Epithelial cell of esophagus (primary cell): ENCODE measurements around the gene PPME1.
"Not testable (repeated sequence)": the region's sequence is repeated elsewhere in the genome, so short reads cannot be mapped to it uniquely, and the experiment has no call there.

Experiments used
- DNase-seq: peaks from one replicate; pipeline ENCODE4 v3.0.0; 2010; ENCODE audit warnings: low read depth
- H3K4me3 ChIP-seq: 2 replicates; pipeline ENCODE4 v1.5.1; 2011; ENCODE audit warnings: mild to moderate bottlenecking, low read length, control low read depth
- TF ChIP-seq, protein P1 (sequence below): IDR thresholded peaks from 2 replicates; pipeline ENCODE4 v1.5.1; 2011; ENCODE audit warnings: low read depth, mild to moderate bottlenecking, low read length, control low read depth, inconsistent platforms; ENCODE audit not compliant: insufficient read depth; ENCODE audit errors: missing control alignments

The PPME1 gene, protein sequence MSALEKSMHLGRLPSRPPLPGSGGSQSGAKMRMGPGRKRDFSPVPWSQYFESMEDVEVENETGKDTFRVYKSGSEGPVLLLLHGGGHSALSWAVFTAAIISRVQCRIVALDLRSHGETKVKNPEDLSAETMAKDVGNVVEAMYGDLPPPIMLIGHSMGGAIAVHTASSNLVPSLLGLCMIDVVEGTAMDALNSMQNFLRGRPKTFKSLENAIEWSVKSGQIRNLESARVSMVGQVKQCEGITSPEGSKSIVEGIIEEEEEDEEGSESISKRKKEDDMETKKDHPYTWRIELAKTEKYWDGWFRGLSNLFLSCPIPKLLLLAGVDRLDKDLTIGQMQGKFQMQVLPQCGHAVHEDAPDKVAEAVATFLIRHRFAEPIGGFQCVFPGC

DNA sequence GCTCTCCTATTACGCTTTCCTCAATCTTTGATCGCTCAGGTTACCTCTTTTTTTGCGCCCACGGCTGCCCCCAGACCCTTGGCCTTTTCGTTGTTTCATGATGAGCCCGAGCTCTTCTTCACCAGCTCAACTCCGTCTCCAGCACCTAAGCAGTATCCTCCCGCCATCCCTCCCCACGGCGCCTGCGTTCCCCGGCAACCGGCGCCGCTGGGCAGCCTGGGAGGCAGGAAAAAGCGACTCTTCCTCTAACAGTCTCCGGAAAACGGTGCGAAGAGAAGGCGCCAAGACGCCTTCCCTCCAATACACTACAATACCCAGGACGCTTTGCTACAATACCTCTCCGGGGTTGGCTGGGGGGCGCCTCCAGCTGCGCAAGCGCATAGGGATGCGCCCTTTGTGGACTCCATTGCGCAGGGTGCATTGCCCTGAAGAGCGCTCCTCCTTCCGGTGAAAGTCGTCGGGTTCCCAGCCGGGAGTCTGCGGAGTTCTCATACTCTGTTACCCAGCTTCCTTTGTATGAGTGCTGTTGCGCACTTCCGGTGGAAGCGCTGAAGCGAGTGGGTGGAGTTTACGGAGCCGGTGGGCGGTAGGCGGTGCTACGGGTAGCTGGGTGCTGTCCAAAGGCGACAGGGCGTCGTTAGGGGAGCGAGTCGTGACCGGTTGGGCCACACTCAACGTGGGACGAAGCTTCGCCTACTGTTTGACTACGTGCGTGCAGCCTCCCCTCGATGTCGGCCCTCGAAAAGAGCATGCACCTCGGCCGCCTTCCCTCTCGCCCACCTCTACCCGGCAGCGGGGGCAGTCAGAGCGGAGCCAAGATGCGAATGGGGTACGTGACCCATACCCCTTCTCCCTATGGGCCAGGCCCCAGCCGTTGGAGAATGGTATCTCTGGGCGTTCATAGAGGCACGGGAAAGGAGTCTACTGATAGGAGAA, at the start of gene PPME1, which contains the start of gene C2CD3:
TSS of gene PPME1 (plus strand) at position 596 of the 936 bp plus-strand sequence. CDS start at position 729, 133 bp downstream.
TSS of gene C2CD3 (minus strand) at position 309 of the 936 bp plus-strand sequence. CDS start at position 99, 210 bp downstream.
- TF ChIP-seq, protein P1, sequence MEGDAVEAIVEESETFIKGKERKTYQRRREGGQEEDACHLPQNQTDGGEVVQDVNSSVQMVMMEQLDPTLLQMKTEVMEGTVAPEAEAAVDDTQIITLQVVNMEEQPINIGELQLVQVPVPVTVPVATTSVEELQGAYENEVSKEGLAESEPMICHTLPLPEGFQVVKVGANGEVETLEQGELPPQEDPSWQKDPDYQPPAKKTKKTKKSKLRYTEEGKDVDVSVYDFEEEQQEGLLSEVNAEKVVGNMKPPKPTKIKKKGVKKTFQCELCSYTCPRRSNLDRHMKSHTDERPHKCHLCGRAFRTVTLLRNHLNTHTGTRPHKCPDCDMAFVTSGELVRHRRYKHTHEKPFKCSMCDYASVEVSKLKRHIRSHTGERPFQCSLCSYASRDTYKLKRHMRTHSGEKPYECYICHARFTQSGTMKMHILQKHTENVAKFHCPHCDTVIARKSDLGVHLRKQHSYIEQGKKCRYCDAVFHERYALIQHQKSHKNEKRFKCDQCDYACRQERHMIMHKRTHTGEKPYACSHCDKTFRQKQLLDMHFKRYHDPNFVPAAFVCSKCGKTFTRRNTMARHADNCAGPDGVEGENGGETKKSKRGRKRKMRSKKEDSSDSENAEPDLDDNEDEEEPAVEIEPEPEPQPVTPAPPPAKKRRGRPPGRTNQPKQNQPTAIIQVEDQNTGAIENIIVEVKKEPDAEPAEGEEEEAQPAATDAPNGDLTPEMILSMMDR: peak; percentile 36
- H3K4me3 ChIP-seq: peak within 1 kb of the TSS; percentile 89
- peak; percentile 100 for DNase-seq

DNA sequence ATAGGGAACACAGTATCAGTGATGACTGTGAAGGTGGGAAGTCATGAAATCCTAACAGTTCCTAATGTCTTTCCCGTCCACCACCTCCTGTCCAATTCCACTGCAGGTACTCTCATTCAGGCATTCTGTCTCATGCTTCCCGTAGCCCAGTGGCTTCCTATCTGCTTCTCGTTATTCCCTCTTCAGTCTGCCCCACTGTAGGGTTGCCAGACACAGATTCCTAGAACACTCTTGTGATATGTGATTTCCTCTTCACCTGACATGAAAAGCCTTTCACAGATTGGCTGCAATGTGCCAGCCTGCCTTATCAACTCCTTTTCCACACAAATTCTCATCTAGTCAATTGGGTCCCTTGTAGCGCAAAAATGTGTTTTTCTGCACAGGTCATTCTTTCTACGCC, 49.3 kb upstream of the PPME1 start:
- TF ChIP-seq, protein P1: no peak
- DNase-seq: no peak
- H3K4me3 ChIP-seq: no peak overlapping the region

DNA sequence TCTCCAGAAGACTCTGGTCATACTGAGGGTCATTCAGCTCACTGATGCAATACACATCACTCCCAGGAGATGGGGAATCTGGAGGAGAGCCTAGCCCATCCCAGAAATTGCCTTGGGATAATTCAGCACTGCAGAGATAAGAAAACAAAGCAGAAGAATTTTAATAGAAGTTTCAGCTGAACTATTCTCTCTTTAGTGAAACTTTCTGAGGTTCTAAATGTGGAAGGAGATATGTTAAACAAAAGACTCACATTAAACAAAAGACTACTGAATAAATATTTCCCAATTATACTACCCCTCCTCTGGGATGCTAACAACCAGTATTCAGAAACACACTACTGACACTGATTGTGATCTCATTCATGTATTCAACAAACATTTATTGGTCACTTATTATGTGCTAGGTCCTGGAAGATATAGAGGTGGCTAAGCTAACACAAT, 48.1 kb upstream of the PPME1 start:
- DNase-seq: no peak
- no peak overlapping the region for H3K4me3 ChIP-seq
- TF ChIP-seq, protein P1: no peak

DNA sequence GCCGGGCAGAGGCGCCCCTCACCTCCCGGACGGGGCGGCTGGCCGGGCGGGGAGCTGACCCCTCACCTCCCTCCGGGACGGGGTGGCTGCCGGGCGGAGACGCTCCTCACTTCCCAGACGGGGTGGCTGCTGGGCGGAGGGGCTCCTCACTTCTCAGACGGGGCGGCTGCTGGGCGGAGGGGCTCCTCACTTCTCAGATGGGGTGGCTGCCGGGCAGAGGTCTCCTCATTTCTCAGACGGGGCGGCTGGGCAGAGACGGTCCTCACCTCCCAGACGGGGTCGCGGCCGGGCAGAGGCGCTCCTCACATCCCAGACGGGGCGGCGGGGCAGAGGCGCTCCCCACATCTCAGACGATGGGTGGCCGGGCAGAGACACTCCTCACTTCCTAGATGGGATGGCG, 42.0 kb upstream of the PPME1 start:
- H3K4me3 ChIP-seq, DNase-seq: not testable (repeated sequence)

DNA sequence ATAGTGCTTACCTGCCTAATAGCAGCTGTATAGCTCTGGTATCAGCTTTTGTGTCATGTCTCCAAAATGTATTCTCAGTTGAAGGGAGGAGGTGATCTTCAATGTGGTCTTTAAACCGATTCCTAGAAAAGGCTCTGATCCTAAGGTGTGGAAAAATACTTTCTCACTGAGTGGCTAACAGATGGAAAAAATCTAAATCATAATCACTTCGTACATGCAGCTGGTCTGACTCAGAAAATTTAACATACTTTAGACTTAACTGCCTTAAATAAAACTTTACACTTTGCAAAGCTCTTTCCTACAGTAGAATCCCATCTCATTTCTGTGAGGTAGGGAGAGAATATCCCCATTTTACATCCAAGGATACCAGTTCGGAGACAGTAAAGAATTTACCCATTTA, 38.3 kb upstream of the PPME1 start:
- no peak for DNase-seq
- TF ChIP-seq, protein P1: no peak
- no peak overlapping the region for H3K4me3 ChIP-seq

DNA sequence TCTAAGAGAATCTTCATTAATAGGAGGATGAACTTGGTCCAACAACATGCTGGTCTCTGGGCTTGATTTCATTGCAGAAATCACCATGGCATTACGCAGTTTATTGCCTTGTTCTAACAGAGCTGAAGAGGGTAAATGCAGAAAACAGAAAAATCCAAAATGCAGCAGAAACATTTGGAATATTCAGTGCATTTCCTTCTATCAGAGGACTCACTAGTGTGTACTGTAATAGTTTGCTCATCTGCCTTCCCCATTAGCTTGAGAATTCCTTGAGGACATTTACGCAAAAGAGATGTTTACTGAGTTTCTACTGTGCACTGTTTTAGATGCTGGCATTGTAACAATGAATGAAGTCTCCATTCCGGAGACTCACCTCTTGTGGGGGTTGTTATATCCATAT, 37.7 kb upstream of the PPME1 start:
- no peak overlapping the region for H3K4me3 ChIP-seq
- TF ChIP-seq, protein P1: no peak
- no peak for DNase-seq

DNA sequence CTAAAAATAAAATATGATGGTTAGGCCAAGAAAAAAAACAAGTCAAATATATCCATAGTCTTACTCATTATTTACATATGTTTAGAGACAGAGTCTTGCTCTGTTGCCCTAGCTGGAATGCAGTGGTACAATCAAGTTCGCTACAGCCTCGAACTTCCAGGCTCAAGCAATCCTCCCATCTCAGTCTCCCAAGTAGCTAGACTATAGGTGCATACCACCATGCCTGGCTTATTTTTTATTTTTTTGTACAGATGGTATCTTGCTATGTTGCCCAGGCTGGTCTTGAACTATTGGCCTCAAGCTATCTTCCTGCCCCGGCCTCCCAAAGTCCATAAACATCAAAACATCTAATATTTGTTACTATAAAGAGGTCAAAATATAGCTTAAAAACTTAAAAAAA, 36.4 kb upstream of the PPME1 start:
- H3K4me3 ChIP-seq: no peak overlapping the region

More for the DNA sequence above, 36.4 kb upstream of the PPME1 start:
- DNase-seq: no peak
- TF ChIP-seq, protein P1: no peak
